ENCODE measurements around the gene SYNPO.

Gene SYNPO

GRCh38 chr5:150642991-150643710 lies 2.7 kb downstream of the SYNPO start:
- H3K4me3 ChIP-seq (ENCODE audit: control insufficient read depth, low read depth, low read length), result peak overlapping the region; percentile 12
- no peak for DNase-seq (ENCODE audit: low read depth)
- no peak for TF ChIP-seq CTCF (IDR thresholded peaks at IDR 0.05; ENCODE audit: control insufficient read depth, insufficient read depth, low read depth, low read length, missing control alignments)

- no peak for DNase-seq (ENCODE audit: low read depth)
- no peak overlapping the region for H3K4me3 ChIP-seq (ENCODE audit: control insufficient read depth, low read depth, low read length)
- TF ChIP-seq CTCF (IDR thresholded peaks at IDR 0.05; ENCODE audit: control insufficient read depth, insufficient read depth, low read depth, low read length, missing control alignments), result no peak
Measured at GRCh38 chr5:150644058-150644457, 3.6 kb downstream of the SYNPO start.

- TF ChIP-seq CTCF (IDR thresholded peaks at IDR 0.05; ENCODE audit: control insufficient read depth, insufficient read depth, low read depth, low read length, missing control alignments), result no peak
- DNase-seq (ENCODE audit: low read depth), result no peak
- no peak overlapping the region for H3K4me3 ChIP-seq (ENCODE audit: control insufficient read depth, low read depth, low read length)
Measured at GRCh38 chr5:150644514-150644913, 4.1 kb downstream of the SYNPO start.

- DNase-seq (ENCODE audit: low read depth), result peak; percentile 83
- no peak overlapping the region for H3K4me3 ChIP-seq (ENCODE audit: control insufficient read depth, low read depth, low read length)
- TF ChIP-seq CTCF (IDR thresholded peaks at IDR 0.05; ENCODE audit: control insufficient read depth, insufficient read depth, low read depth, low read length, missing control alignments), result no peak
Measured at GRCh38 chr5:150645070-150645700, 4.7 kb downstream of the SYNPO start.

- DNase-seq (ENCODE audit: low read depth), result no peak
- no peak overlapping the region for H3K4me3 ChIP-seq (ENCODE audit: control insufficient read depth, low read depth, low read length)
- TF ChIP-seq CTCF (IDR thresholded peaks at IDR 0.05; ENCODE audit: control insufficient read depth, insufficient read depth, low read depth, low read length, missing control alignments), result no peak
Measured at GRCh38 chr5:150647275-150648251, 7.1 kb downstream of the SYNPO start.

GRCh38 chr5:150648294-150649107 lies 8.0 kb downstream of the SYNPO start:
- no peak overlapping the region for H3K4me3 ChIP-seq (ENCODE audit: control insufficient read depth, low read depth, low read length)
- no peak for TF ChIP-seq CTCF (IDR thresholded peaks at IDR 0.05; ENCODE audit: control insufficient read depth, insufficient read depth, low read depth, low read length, missing control alignments)
- no peak for DNase-seq (ENCODE audit: low read depth)

Data from AG09309 (cell line).